NOMO-1 treated with DMSO at 0.1 percent for 48 hours (cell line): ENCODE results near the gene TAF11L3.
"Not testable (repeated sequence)": the region's sequence is repeated elsewhere in the genome, so short reads cannot be mapped to it uniquely, and the experiment has no call there.

Experiments
- DNase-seq: peaks from one replicate; lab custom pipeline; 2025; ENCODE audit not compliant: unreplicated experiment; lab: John Stamatoyannopoulos, UW

TAF11L3 gene

GRCh38 chr5:17518067-17518466 lies at the start of gene TAF11L3:
TAF11L3 (plus strand) TSS chr5:17518367.
- not testable (repeated sequence) for DNase-seq

GRCh38 chr5:17470064-17470463 lies 48.1 kb upstream of the TAF11L3 start:
- DNase-seq, result no peak

GRCh38 chr5:17475064-17475463 lies 43.1 kb upstream of the TAF11L3 start:
- not testable (repeated sequence) for DNase-seq

GRCh38 chr5:17477043-17477442 lies 41.1 kb upstream of the TAF11L3 start:
- DNase-seq, result no peak

GRCh38 chr5:17477573-17478265 lies 40.4 kb upstream of the TAF11L3 start:
- no peak for DNase-seq

- DNase-seq, result no peak
These were observed 36.8 kb upstream of the TAF11L3 start for GRCh38 chr5:17481378-17481777.

- DNase-seq, result no peak
These were observed 35.4 kb upstream of the TAF11L3 start for GRCh38 chr5:17482790-17483189.

GRCh38 chr5:17486464-17487173 lies 31.5 kb upstream of the TAF11L3 start:
- DNase-seq, result peak; percentile 44

- no peak for DNase-seq
These were observed 31.0 kb upstream of the TAF11L3 start for GRCh38 chr5:17487174-17487512.

GRCh38 chr5:17491257-17491656 lies 26.9 kb upstream of the TAF11L3 start:
- not testable (repeated sequence) for DNase-seq

- DNase-seq, result no peak
These were observed 25.4 kb upstream of the TAF11L3 start for GRCh38 chr5:17492770-17493169.

- no peak for DNase-seq
These were observed 20.7 kb upstream of the TAF11L3 start for GRCh38 chr5:17497446-17497845.

- not testable (repeated sequence) for DNase-seq
These were observed 20.2 kb upstream of the TAF11L3 start, which contains the start of gene TAF11L2 for GRCh38 chr5:17497931-17498330. TAF11L2 (plus strand) TSS chr5:17498231.

- DNase-seq, result no peak
These were observed 6.3 kb upstream of the TAF11L3 start for GRCh38 chr5:17511775-17512325.

GRCh38 chr5:17517526-17517925 lies 641 bp upstream of the TAF11L3 start:
- not testable (repeated sequence) for DNase-seq

GRCh38 chr5:17519508-17519907 lies 1.3 kb downstream of the TAF11L3 start:
- DNase-seq, result not testable (repeated sequence)

- DNase-seq, result not testable (repeated sequence)
These were observed 3.3 kb downstream of the TAF11L3 start, which contains the start of gene TAF11L4 for GRCh38 chr5:17521501-17521900. TAF11L4 (plus strand) TSS chr5:17521801.

GRCh38 chr5:17524935-17525334 lies 6.8 kb downstream of the TAF11L3 start, which contains the start of gene TAF11L5:
TAF11L5 (plus strand) TSS chr5:17525235.
- DNase-seq, result not testable (repeated sequence)

GRCh38 chr5:17526504-17526903 lies 8.3 kb downstream of the TAF11L3 start:
- not testable (repeated sequence) for DNase-seq

GRCh38 chr5:17528369-17528768 lies 10.2 kb downstream of the TAF11L3 start, which contains the start of gene TAF11L6:
TAF11L6 (plus strand) TSS chr5:17528669.
- not testable (repeated sequence) for DNase-seq
